SKM-1 (cell line): ENCODE results near the gene FITM1.
"Not testable (repeated sequence)": the region's sequence is repeated elsewhere in the genome, so short reads cannot be mapped to it uniquely, and the experiment has no call there.

ENCODE experiments used
- DNase-seq: peaks from one replicate; lab custom pipeline; 2025; ENCODE audit not compliant: unreplicated experiment; lab: John Stamatoyannopoulos, UW

Gene FITM1

DNA sequence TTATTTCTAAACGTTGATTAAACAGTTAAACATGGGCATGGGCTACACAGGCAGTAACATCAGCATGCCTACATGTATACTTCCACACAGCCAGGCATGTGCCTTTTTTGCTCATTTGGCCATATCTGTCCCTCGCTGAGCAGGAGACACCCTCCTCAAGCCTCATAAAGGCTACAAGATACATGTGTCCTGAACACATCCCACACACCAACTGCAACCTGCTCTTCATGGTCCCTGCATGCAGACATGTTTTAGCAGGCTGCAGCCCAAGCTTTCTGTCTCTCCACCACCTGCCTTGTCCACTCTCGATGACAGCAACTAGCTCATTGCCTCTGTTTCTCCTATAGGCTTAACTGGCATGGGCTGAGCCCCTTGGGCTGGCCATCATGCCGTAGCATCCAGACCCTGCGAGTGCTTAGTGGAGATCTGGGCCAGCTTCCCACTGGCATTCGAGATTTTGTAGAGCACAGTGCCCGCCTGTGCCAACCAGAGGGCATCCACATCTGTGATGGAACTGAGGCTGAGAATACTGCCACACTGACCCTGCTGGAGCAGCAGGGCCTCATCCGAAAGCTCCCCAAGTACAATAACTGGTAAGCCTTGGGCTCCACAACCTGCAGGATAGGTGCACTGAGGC is 33.8 kb upstream of the FITM1 start:
- no peak for DNase-seq

- no peak for DNase-seq
Measured at GRCh38 chr14:24098229-24098926, 32.1 kb upstream of the FITM1 start.

- no peak for DNase-seq
Measured at GRCh38 chr14:24098927-24099813, 31.3 kb upstream of the FITM1 start.

DNA sequence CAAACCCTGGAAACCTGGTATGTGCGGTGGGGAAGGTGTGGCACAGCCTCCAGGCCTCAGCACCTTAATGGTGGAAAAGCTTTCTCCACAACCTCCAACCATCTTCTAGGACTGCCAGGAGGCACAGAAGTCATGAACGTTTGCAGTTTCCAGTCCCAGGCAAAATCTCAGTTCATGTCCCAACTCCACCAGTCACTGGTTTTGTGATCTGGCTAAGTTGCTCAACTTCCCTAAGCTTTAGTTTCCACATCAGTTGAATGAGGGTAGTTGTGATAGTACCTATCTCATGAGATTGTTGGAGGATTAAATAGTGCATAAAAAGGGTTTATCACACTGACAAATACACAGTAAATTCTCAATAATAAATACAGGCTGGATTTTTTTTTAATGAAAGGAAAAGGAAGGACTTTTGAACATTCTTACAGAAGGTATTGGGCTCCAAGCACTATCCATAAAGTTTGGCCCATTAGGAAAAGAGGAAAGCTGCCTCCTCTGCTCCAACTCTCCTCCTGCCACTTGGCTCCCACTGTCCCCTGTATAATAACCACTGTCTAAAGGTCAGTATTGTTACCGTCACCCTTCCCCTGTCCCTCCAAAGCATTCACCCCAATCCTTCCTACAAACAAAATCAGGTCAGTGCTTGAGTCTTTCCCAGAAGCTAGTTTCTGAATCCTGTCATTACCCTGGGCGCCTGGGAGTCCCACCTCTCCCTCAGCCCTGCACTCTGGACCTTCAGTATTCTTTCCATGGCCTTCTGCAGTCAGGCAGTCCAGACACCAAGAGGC is 30.1 kb upstream of the FITM1 start:
- DNase-seq, result no peak

- no peak for DNase-seq
Measured at GRCh38 chr14:24100982-24101494, 29.4 kb upstream of the FITM1 start.

DNA sequence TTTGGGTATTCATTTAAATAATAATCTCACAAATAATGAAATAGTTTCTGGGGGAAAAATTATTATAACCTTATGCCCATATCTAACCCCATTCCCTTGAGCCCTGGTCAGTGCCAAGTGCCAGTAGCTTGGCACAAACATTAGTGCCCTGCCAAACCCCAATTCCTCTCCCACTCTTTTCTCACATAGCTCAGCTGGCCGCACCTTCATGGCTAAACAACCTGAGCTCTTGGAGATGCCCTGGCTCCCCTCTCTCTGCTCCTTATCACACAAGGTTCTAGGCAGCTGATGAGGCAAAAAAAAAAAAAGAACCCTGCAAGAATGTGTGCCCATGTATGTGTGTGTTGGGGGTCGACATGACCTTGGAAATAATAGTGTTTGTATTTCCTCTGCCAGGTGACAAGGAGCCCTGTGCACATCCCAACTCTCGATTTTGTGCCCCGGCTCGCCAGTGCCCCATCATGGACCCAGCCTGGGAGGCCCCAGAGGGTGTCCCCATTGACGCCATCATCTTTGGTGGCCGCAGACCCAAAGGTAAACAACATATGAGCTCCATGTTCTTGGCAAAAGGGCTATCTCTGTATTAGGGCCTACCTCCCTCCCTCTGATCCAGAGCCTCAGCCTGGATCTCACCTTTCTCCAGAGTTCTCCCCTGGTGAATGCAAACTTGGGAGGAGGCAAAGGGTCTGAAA is 28.0 kb upstream of the FITM1 start:
- DNase-seq, result no peak

- no peak for DNase-seq
Measured at GRCh38 chr14:24103451-24103850, 27.0 kb upstream of the FITM1 start.

DNA sequence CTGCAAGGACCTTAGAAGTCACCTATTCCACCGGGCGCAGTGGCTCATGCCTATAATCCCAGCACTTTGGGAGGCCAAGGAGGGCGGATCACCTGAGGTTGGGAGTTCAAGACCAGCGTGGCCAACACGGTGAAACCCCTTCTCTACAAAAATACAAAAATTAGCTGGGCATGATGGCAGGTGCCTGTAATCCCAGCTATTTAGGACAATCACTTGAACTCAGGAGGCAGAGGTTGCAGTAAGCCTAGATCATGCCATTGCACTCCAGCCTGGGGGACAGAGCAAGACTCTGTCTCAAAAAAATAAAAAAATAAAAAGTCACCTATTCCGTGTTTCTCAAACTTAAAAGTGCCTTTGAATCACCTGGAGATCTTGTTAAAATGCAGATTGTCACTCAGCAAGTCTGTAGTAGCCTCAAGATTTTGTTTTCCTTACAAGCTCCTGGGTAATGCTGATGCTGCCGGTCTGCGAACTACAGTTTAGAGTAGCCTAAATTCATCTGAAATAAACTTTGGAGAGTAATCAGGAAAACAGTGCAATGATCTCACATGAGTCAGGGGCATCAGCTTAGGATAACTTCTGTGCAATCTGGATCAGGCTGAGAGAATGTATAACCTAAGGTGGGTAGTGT is 24.7 kb upstream of the FITM1 start:
- DNase-seq, result not testable (repeated sequence)

GRCh38 chr14:24106672-24107271 is 23.7 kb upstream of the FITM1 start:
- DNase-seq, result no peak

DNA sequence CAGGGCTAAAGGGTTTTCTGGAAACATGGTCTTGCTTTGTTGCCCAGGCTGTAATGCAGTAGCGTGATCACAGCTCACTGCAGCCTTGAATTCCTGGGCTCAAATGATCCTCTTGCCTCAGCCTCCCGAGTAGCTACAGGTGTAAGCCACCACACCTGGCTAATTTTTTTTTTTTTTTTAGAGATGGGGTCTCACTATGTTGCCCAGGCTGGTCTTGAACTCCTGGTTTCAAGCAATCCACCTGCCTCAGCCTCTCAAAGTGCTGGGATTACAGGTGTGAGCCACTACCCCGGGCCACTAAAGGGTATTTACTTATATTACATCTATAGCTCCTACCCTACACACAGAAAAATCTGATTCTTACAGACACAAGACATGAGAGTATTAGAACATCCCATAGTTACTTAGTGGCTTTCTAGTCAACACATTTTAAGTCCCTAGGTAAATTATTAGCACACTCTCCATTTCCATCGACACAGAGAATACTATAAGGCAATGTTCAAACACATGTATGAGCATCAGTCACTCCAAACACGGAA is 22.1 kb upstream of the FITM1 start:
- no peak for DNase-seq

DNA sequence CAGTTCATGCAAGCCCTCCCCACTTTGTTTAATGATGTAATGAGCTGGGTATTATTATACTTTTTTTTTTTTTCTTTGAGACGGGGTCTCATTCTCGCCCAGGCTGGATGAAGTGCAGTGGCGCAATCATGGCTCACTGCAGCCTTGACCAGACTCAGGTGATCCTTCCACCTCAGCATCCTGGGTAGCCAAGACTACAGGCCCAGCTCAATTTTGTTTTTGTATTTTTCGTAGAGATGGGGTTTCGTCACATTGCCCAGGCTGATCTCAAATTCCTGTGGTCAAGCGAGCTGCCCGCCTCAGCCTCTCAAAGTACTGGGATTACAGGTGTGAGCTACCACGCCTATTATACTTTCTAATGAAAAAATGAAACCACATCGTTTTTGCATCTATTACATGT is 20.4 kb upstream of the FITM1 start:
- DNase-seq, result no peak

DNA sequence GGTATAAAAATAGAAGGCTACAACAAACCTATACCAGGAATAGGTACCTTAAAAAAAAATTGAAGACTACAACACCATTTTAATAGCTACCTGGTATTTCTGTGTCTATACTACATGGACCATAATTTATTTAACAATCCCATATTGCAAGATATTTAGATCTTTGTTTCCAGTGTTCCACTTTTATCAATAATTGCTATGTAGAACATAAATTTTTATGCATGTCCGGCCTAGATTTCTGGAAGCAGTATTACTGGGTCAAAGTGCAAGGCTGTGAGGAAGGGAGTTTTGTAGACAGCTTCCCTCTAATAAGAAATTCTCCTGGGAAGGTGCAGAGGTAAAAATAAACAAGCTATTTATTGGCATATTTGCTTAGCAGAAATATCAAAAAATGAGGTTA is 19.9 kb upstream of the FITM1 start:
- DNase-seq, result no peak

- no peak for DNase-seq
Measured at GRCh38 chr14:24113379-24113800, 17.1 kb upstream of the FITM1 start.

GRCh38 chr14:24113801-24114531 is 16.5 kb upstream of the FITM1 start:
- DNase-seq, result peak; percentile 51

GRCh38 chr14:24114532-24115421 is 15.7 kb upstream of the FITM1 start, which contains the start of the genes DCAF11 and NRL:
Gene DCAF11 (plus strand): TSS chr14:24114777. CDS start chr14:24115595, 818 bp downstream.
Gene NRL (minus strand): TSS chr14:24114949. CDS start chr14:24082848, 32,101 bp downstream.
- DNase-seq, result peak; percentile 92

- DNase-seq, result no peak
Measured at GRCh38 chr14:24115422-24116127, 14.9 kb upstream of the FITM1 start.
